Measurements from ENCODE around the gene SGCA.

SGCA gene

GRCh38 chr17:50189550-50190292, 23.9 kb downstream of the SGCA start:
- Histone ChIP-seq H3K4me1 (ENCODE audit: control insufficient read depth, insufficient read depth, low read length) (peaks cover 63% of the 10 kb centered on the region), H3K27me3 (replicated peaks; ENCODE audit: control insufficient read depth, insufficient read depth, low read length) (no peaks in the 10 kb centered on the region), H3K9ac (ENCODE audit: low read length) (peak overlapping the region; percentile 100), H3K36me3 (ENCODE audit: control insufficient read depth, insufficient read depth, low read length, severe bottlenecking) (peaks cover 96% of the 10 kb centered on the region), H3K9me3 (ENCODE audit: control insufficient read depth, low read length) (no peaks in the 10 kb centered on the region), H3K4me3 (ENCODE audit: low read length) (no peak overlapping the region)
- DNase-seq (ENCODE audit: low read depth) = peak; percentile 58

GRCh38 chr17:50190293-50190602, 24.4 kb downstream of the SGCA start:
- H3K9me3 ChIP-seq (ENCODE audit: control insufficient read depth, low read length) = no peaks in the 10 kb centered on the region
- H3K4me1 ChIP-seq (ENCODE audit: control insufficient read depth, insufficient read depth, low read length) = peaks cover 62% of the 10 kb centered on the region
- peak; percentile 47 for DNase-seq (ENCODE audit: low read depth)
- peak overlapping the region; percentile 100 for H3K9ac ChIP-seq (ENCODE audit: low read length)
- no peak overlapping the region for H3K4me3 ChIP-seq (ENCODE audit: low read length)
- H3K36me3 ChIP-seq (ENCODE audit: control insufficient read depth, insufficient read depth, low read length, severe bottlenecking) = peaks cover 96% of the 10 kb centered on the region
- H3K27me3 ChIP-seq (replicated peaks; ENCODE audit: control insufficient read depth, insufficient read depth, low read length) = no peaks in the 10 kb centered on the region

GRCh38 chr17:50190603-50191358, 25.0 kb downstream of the SGCA start:
- H3K27me3 ChIP-seq (replicated peaks; ENCODE audit: control insufficient read depth, insufficient read depth, low read length) = no peaks in the 10 kb centered on the region
- peak overlapping the region; percentile 100 for H3K9ac ChIP-seq (ENCODE audit: low read length)
- H3K36me3 ChIP-seq (ENCODE audit: control insufficient read depth, insufficient read depth, low read length, severe bottlenecking) = peaks cover 96% of the 10 kb centered on the region
- no peaks in the 10 kb centered on the region for H3K9me3 ChIP-seq (ENCODE audit: control insufficient read depth, low read length)
- H3K4me3 ChIP-seq (ENCODE audit: low read length) = no peak overlapping the region
- peak; percentile 62 for DNase-seq (ENCODE audit: low read depth)
- H3K4me1 ChIP-seq (ENCODE audit: control insufficient read depth, insufficient read depth, low read length) = peaks cover 64% of the 10 kb centered on the region

- Histone ChIP-seq H3K4me3 (ENCODE audit: low read length) (peak overlapping the region; percentile 14), H3K4me1 (ENCODE audit: control insufficient read depth, insufficient read depth, low read length) (peaks cover 64% of the 10 kb centered on the region), H3K9ac (ENCODE audit: low read length) (peak overlapping the region; percentile 100), H3K27me3 (replicated peaks; ENCODE audit: control insufficient read depth, insufficient read depth, low read length) (no peaks in the 10 kb centered on the region), H3K9me3 (ENCODE audit: control insufficient read depth, low read length) (no peaks in the 10 kb centered on the region), H3K36me3 (ENCODE audit: control insufficient read depth, insufficient read depth, low read length, severe bottlenecking) (peaks cover 96% of the 10 kb centered on the region)
- DNase-seq (ENCODE audit: low read depth) = peak; percentile 51
These were observed 25.7 kb downstream of the SGCA start for GRCh38 chr17:50191359-50192143.

- peak; percentile 37 for DNase-seq (ENCODE audit: low read depth)
- H3K36me3 ChIP-seq (ENCODE audit: control insufficient read depth, insufficient read depth, low read length, severe bottlenecking) = peaks cover 95% of the 10 kb centered on the region
- H3K4me3 ChIP-seq (ENCODE audit: low read length) = peak overlapping the region; percentile 14
- H3K9ac ChIP-seq (ENCODE audit: low read length) = peak overlapping the region; percentile 100
- H3K4me1 ChIP-seq (ENCODE audit: control insufficient read depth, insufficient read depth, low read length) = peaks cover 66% of the 10 kb centered on the region
- H3K9me3 ChIP-seq (ENCODE audit: control insufficient read depth, low read length) = no peaks in the 10 kb centered on the region
- no peaks in the 10 kb centered on the region for H3K27me3 ChIP-seq (replicated peaks; ENCODE audit: control insufficient read depth, insufficient read depth, low read length)
These were observed 26.4 kb downstream of the SGCA start for GRCh38 chr17:50192144-50192617.

GRCh38 chr17:50192618-50193291, 26.9 kb downstream of the SGCA start:
- peak; percentile 18 for DNase-seq (ENCODE audit: low read depth)
- peaks cover 95% of the 10 kb centered on the region for H3K36me3 ChIP-seq (ENCODE audit: control insufficient read depth, insufficient read depth, low read length, severe bottlenecking)
- no peaks in the 10 kb centered on the region for H3K27me3 ChIP-seq (replicated peaks; ENCODE audit: control insufficient read depth, insufficient read depth, low read length)

GRCh38 chr17:50194140-50194933, 28.5 kb downstream of the SGCA start:
- Histone ChIP-seq H3K4me1 (ENCODE audit: control insufficient read depth, insufficient read depth, low read length) (peaks cover 69% of the 10 kb centered on the region), H3K9me3 (ENCODE audit: control insufficient read depth, low read length) (no peaks in the 10 kb centered on the region), H3K9ac (ENCODE audit: low read length) (peak overlapping the region; percentile 100), H3K27me3 (replicated peaks; ENCODE audit: control insufficient read depth, insufficient read depth, low read length) (no peaks in the 10 kb centered on the region), H3K36me3 (ENCODE audit: control insufficient read depth, insufficient read depth, low read length, severe bottlenecking) (peaks cover 96% of the 10 kb centered on the region), H3K4me3 (ENCODE audit: low read length) (peak overlapping the region; percentile 92)
- peak; percentile 29 for DNase-seq (ENCODE audit: low read depth)

More at GRCh38 chr17:50192618-50193291, 26.9 kb downstream of the SGCA start:
- Histone ChIP-seq H3K4me1 (ENCODE audit: control insufficient read depth, insufficient read depth, low read length) (peaks cover 66% of the 10 kb centered on the region), H3K9me3 (ENCODE audit: control insufficient read depth, low read length) (no peaks in the 10 kb centered on the region), H3K9ac (ENCODE audit: low read length) (peak overlapping the region; percentile 100), H3K4me3 (ENCODE audit: low read length) (peak overlapping the region; percentile 14)

GRCh38 chr17:50194934-50195865, 29.4 kb downstream of the SGCA start:
- peak overlapping the region; percentile 92 for H3K4me3 ChIP-seq (ENCODE audit: low read length)
- no peaks in the 10 kb centered on the region for H3K9me3 ChIP-seq (ENCODE audit: control insufficient read depth, low read length)
- peak overlapping the region; percentile 100 for H3K9ac ChIP-seq (ENCODE audit: low read length)
- peak; percentile 61 for DNase-seq (ENCODE audit: low read depth)
- H3K36me3 ChIP-seq (ENCODE audit: control insufficient read depth, insufficient read depth, low read length, severe bottlenecking) = peaks cover 87% of the 10 kb centered on the region
- peaks cover 68% of the 10 kb centered on the region for H3K4me1 ChIP-seq (ENCODE audit: control insufficient read depth, insufficient read depth, low read length)
- H3K27me3 ChIP-seq (replicated peaks; ENCODE audit: control insufficient read depth, insufficient read depth, low read length) = no peaks in the 10 kb centered on the region

- no peak for DNase-seq (ENCODE audit: low read depth)
- peaks cover 66% of the 10 kb centered on the region for H3K4me1 ChIP-seq (ENCODE audit: control insufficient read depth, insufficient read depth, low read length)
- peaks cover 79% of the 10 kb centered on the region for H3K36me3 ChIP-seq (ENCODE audit: control insufficient read depth, insufficient read depth, low read length, severe bottlenecking)
- no peaks in the 10 kb centered on the region for H3K9me3 ChIP-seq (ENCODE audit: control insufficient read depth, low read length)
- H3K4me3 ChIP-seq (ENCODE audit: low read length) = peak overlapping the region; percentile 92
- peak overlapping the region; percentile 100 for H3K9ac ChIP-seq (ENCODE audit: low read length)
- H3K27me3 ChIP-seq (replicated peaks; ENCODE audit: control insufficient read depth, insufficient read depth, low read length) = no peaks in the 10 kb centered on the region
These were observed 30.2 kb downstream of the SGCA start for GRCh38 chr17:50196036-50196435.
